HL-60/S4 (cell line): ENCODE results near the gene CRELD2.

Experiments
- in situ Hi-C: fragments of 300-500 bp; cut with MboI; formaldehyde crosslinking; loops from 2 replicates; pipeline ENCODE4 v1.14.3; 2022; ENCODE audit warnings: low sequenced_read_pairs

The CRELD2 gene

GRCh38 chr22:49941507-49942316, 23.3 kb downstream of the CRELD2 start:
- in situ Hi-C loops = loop anchor here (25.0 kb wide), 1 partner anchor 271 kb away; the partner anchor contains the start of gene SELENOO

- in situ Hi-C loops = loop anchor here (25.0 kb wide), 1 partner anchor 270 kb away; the partner anchor contains the start of gene SELENOO
These were observed 24.4 kb downstream of the CRELD2 start for GRCh38 chr22:49942565-49943404.

- in situ Hi-C loops = loop anchor here (25.0 kb wide), 1 partner anchor 269 kb away; the partner anchor contains the start of gene SELENOO
These were observed 25.0 kb downstream of the CRELD2 start for GRCh38 chr22:49943405-49943765.

- in situ Hi-C loops = loop anchor here (25.0 kb wide), 1 partner anchor 268 kb away; the partner anchor contains the start of gene SELENOO
These were observed 25.5 kb downstream of the CRELD2 start for GRCh38 chr22:49943771-49944398.

- in situ Hi-C loops = loop anchor here (25.0 kb wide), 1 partner anchor 268 kb away; the partner anchor contains the start of gene SELENOO
These were observed 26.0 kb downstream of the CRELD2 start for GRCh38 chr22:49944399-49944891.

GRCh38 chr22:49945042-49945794, 26.8 kb downstream of the CRELD2 start:
- in situ Hi-C loops = loop anchor here (25.0 kb wide), 1 partner anchor 267 kb away; the partner anchor contains the start of gene SELENOO

GRCh38 chr22:49946612-49947295, 28.3 kb downstream of the CRELD2 start:
- in situ Hi-C loops = loop anchor here (25.0 kb wide), 1 partner anchor 266 kb away; the partner anchor contains the start of gene SELENOO

- in situ Hi-C loops = loop anchor here (25.0 kb wide), 1 partner anchor 265 kb away; the partner anchor contains the start of gene SELENOO
These were observed 28.8 kb downstream of the CRELD2 start for GRCh38 chr22:49947296-49947622.

- in situ Hi-C loops = loop anchor here (25.0 kb wide), 1 partner anchor 264 kb away; the partner anchor contains the start of gene SELENOO
These were observed 29.9 kb downstream of the CRELD2 start for GRCh38 chr22:49948116-49948957.

GRCh38 chr22:49948958-49949913, 30.8 kb downstream of the CRELD2 start:
- in situ Hi-C loops = loop anchor here (25.0 kb wide), 1 partner anchor 263 kb away; the partner anchor contains the start of gene SELENOO

- in situ Hi-C loops = loop anchor here (25.0 kb wide), 1 partner anchor 262 kb away; the partner anchor contains the start of gene SELENOO
These were observed 31.5 kb downstream of the CRELD2 start for GRCh38 chr22:49949914-49950292.

GRCh38 chr22:49950396-49950994, 32.1 kb downstream of the CRELD2 start:
- in situ Hi-C loops = no loop called here

GRCh38 chr22:49951000-49951677, 32.7 kb downstream of the CRELD2 start:
- in situ Hi-C loops = no loop called here

- in situ Hi-C loops = no loop called here
These were observed 33.2 kb downstream of the CRELD2 start for GRCh38 chr22:49951678-49951985.

GRCh38 chr22:49951986-49952896, 33.8 kb downstream of the CRELD2 start:
- in situ Hi-C loops = no loop called here
